ENCODE data around the gene ROCK1. TPM values are rescaled to one million over a fixed set of nuclear protein-coding genes. Genes with fewer than 3 reads are reported as not detected.

ROCK1 gene
- total RNA-seq, 4 donors from 2014 or later, result 78.3 to 94.6 (median 91.4) TPM

- no peaks in the 10 kb centered on the region for H3K9me3 ChIP-seq
- no peak for DNase-seq (ENCODE audit: low spot score in 2 of 2)
- peaks cover 0 to 64% (median 23%) of the 10 kb centered on the region in 4 donors for H3K4me1 ChIP-seq
- peaks cover 0 to 6% (median 0%) of the 10 kb centered on the region in 3 donors for H3K36me3 ChIP-seq
- no peaks in the 10 kb centered on the region for H3K27me3 ChIP-seq
- no peak overlapping the region for H3K27ac ChIP-seq
- no peak overlapping the region for H3K4me3 ChIP-seq
- TF ChIP-seq CTCF (IDR thresholded peaks at IDR 0.05), result no peak
- peak in 1 of 2 donors; percentile 35 for TF ChIP-seq EP300 (IDR thresholded peaks at IDR 0.05)
- TF ChIP-seq POLR2A (IDR thresholded peaks at IDR 0.05), result no peak
Observed at GRCh38 chr18:21053127-21053526, 58.5 kb downstream of the ROCK1 start.

GRCh38 chr18:21052385-21052784, 59.2 kb downstream of the ROCK1 start:
- no peaks in the 10 kb centered on the region for H3K9me3 ChIP-seq
- DNase-seq (ENCODE audit: low spot score in 2 of 2), result no peak
- WGBS, 2 donors, result 81 to 91% methylated on average over 5 of the region's 5 CpGs
- H3K27me3 ChIP-seq, result no peaks in the 10 kb centered on the region
- H3K4me3 ChIP-seq, result no peak overlapping the region
- H3K27ac ChIP-seq, result peak overlapping the region in 1 of 4 donors; percentile 22
- no peak for TF ChIP-seq CTCF (IDR thresholded peaks at IDR 0.05)
- TF ChIP-seq POLR2A (IDR thresholded peaks at IDR 0.05), result no peak
- TF ChIP-seq EP300 (IDR thresholded peaks at IDR 0.05), result no peak
- H3K4me1 ChIP-seq, result peaks cover 0 to 64% (median 23%) of the 10 kb centered on the region in 4 donors
- H3K36me3 ChIP-seq, result peaks cover 0 to 13% (median 0%) of the 10 kb centered on the region in 3 donors

GRCh38 chr18:21051620-21052019, 60.0 kb downstream of the ROCK1 start:
- H3K4me1 ChIP-seq, result peaks cover 0 to 64% (median 24%) of the 10 kb centered on the region in 4 donors
- H3K36me3 ChIP-seq, result peaks cover 0 to 15% (median 0%) of the 10 kb centered on the region in 3 donors
- no peak overlapping the region for H3K27ac ChIP-seq
- H3K4me3 ChIP-seq, result no peak overlapping the region
- no peaks in the 10 kb centered on the region for H3K27me3 ChIP-seq
- no peak for TF ChIP-seq CTCF (IDR thresholded peaks at IDR 0.05)
- TF ChIP-seq POLR2A (IDR thresholded peaks at IDR 0.05), result no peak
- no peak for TF ChIP-seq EP300 (IDR thresholded peaks at IDR 0.05)
- 78 to 87% methylated on average over 3 of the region's 3 CpGs for WGBS, 2 donors
- no peaks in the 10 kb centered on the region for H3K9me3 ChIP-seq
- DNase-seq (ENCODE audit: low spot score in 2 of 2), result no peak

GRCh38 chr18:21049306-21049705, 62.3 kb downstream of the ROCK1 start:
- no peaks in the 10 kb centered on the region for H3K9me3 ChIP-seq
- H3K4me3 ChIP-seq, result no peak overlapping the region
- no peak for DNase-seq (ENCODE audit: low spot score in 2 of 2)
- peaks cover 0 to 27% (median 0%) of the 10 kb centered on the region in 3 donors for H3K36me3 ChIP-seq
- peak overlapping the region in 1 of 4 donors; percentile 36 for H3K27ac ChIP-seq
- WGBS, 2 donors, result 22 to 24% methylated on average over 1 of the region's 1 CpG
- TF ChIP-seq EP300 (IDR thresholded peaks at IDR 0.05), result no peak
- TF ChIP-seq CTCF (IDR thresholded peaks at IDR 0.05), result no peak
- no peak for TF ChIP-seq POLR2A (IDR thresholded peaks at IDR 0.05)
- H3K27me3 ChIP-seq, result no peaks in the 10 kb centered on the region
- H3K4me1 ChIP-seq, result peaks cover 0 to 62% (median 22%) of the 10 kb centered on the region in 4 donors

- no peak overlapping the region for H3K4me3 ChIP-seq
- TF ChIP-seq POLR2A (IDR thresholded peaks at IDR 0.05) (no peak), CTCF (IDR thresholded peaks at IDR 0.05) (no peak), EP300 (IDR thresholded peaks at IDR 0.05) (no peak)
- no peaks in the 10 kb centered on the region for H3K9me3 ChIP-seq
- H3K27ac ChIP-seq, result no peak overlapping the region
- peaks cover 0 to 27% (median 0%) of the 10 kb centered on the region in 3 donors for H3K36me3 ChIP-seq
- H3K27me3 ChIP-seq, result no peaks in the 10 kb centered on the region
- H3K4me1 ChIP-seq, result peaks cover 0 to 55% (median 13%) of the 10 kb centered on the region in 4 donors
- no peak for DNase-seq (ENCODE audit: low spot score in 2 of 2)
- WGBS, 2 donors, result 78% methylated on average over 3 of the region's 3 CpGs
Observed at GRCh38 chr18:21047126-21047525, 64.5 kb downstream of the ROCK1 start.

Data from tibial nerve (tissue), 4 donors.